T-cell (primary cell): ENCODE data around the gene MAP4K1. TPM values are rescaled to one million over a fixed set of nuclear protein-coding genes. Genes with fewer than 3 reads are reported as not detected.
A peak's percentile ranks its signal among the peaks of the same experiment; 100 is the strongest.

ENCODE experiments used
- ATAC-seq, 4 experiments: fragments of 200-7000 bp in 3 of 4; fragments of 150-1000 bp in 1 of 4; cut with Tn5 transposase; replicated peaks in 1 of 4; 1 replicate in 3 of 4; 2 replicates in 1 of 4; pipeline ENCODE4 v1.10.0; 2021; ENCODE audit warnings: moderate library complexity in 3 of 4, mild to moderate bottlenecking in 2 of 4, moderate number of reproducible peaks in 1 of 4
- CTCF ChIA-PET, 2 donors: fragments of 300-600 bp; sonication (Branson Sonifier 250); formaldehyde crosslinking; loops; one replicate each; lab custom pipeline; 2022; ENCODE audit warnings: antibody characterized with exemption in 2 of 2; lab: Charles Lee
- POLR2A ChIA-PET, 2 donors: fragments of 300-600 bp; sonication (Branson Sonifier 250); formaldehyde crosslinking; loops; one replicate each; lab custom pipeline; 2022; ENCODE audit warnings: antibody characterized with exemption in 2 of 2; lab: Charles Lee
- DNase-seq, 35 experiments: peaks; one replicate each; pipeline versions ENCODE4 v3.0.0 to v3.0.0-alpha.2; 2013 to 2023
- H3K27ac ChIP-seq: one replicate; pipeline ENCODE4 v1.5.1; 2013; ENCODE audit warnings: low read length
- H3K27me3 ChIP-seq, 2 experiments: replicated peaks in 1 of 2; 1 replicate in 1 of 2; 2 replicates in 1 of 2; pipeline versions ENCODE4 v1.6.1 to v1.7.0; 2013; ENCODE audit warnings: low read length in 1 of 2, mixed read lengths in 1 of 2; ENCODE audit not compliant: control insufficient read depth in 2 of 2, insufficient read depth in 2 of 2; ENCODE audit errors: extremely low read depth in 1 of 2
- H3K36me3 ChIP-seq, 2 donors: 1 replicate in 1 of 2; 2 replicates in 1 of 2; pipeline versions ENCODE4 v1.6.1 to v1.7.0; 2013; ENCODE audit warnings: low read length in 1 of 2; ENCODE audit not compliant: control insufficient read depth in 2 of 2, insufficient read depth in 1 of 2; ENCODE audit errors: extremely low read depth in 1 of 2
- H3K4me1 ChIP-seq, 2 experiments: 1 replicate in 1 of 2; 2 replicates in 1 of 2; pipeline versions ENCODE4 v1.6.1 to v1.7.0; 2013; ENCODE audit warnings: low read length in 2 of 2, mixed read lengths in 1 of 2; ENCODE audit not compliant: insufficient read depth in 2 of 2, control insufficient read depth in 1 of 2; ENCODE audit errors: extremely low read depth in 1 of 2
- H3K4me3 ChIP-seq, 2 donors: 1 replicate in 1 of 2; 2 replicates in 1 of 2; pipeline versions ENCODE4 v1.5.1 to v1.7.0; 2013; ENCODE audit warnings: mild to moderate bottlenecking in 2 of 2, low read length in 1 of 2, moderate library complexity in 1 of 2; ENCODE audit not compliant: control insufficient read depth in 1 of 2; ENCODE audit errors: extremely low read depth in 1 of 2
- H3K9me3 ChIP-seq: 2 replicates; pipeline ENCODE4 v1.7.0; 2013
- H3K27ac Mint-ChIP-seq, 2 donors: one replicate each; pipeline ENCODE4 v1.8.0; 2020 to 2021; ENCODE audit warnings: mild to moderate bottlenecking in 2 of 2, mixed read lengths in 2 of 2
- H3K27me3 Mint-ChIP-seq, 2 donors: one replicate each; pipeline ENCODE4 v1.8.0; 2021 to 2022; ENCODE audit warnings: mixed read lengths in 2 of 2
- H3K36me3 Mint-ChIP-seq: one replicate; pipeline ENCODE4 v1.8.0; 2021; ENCODE audit warnings: mixed read lengths
- H3K4me1 Mint-ChIP-seq, 3 donors: one replicate each; pipeline ENCODE4 v1.8.0; 2020 to 2022; ENCODE audit warnings: mixed read lengths in 3 of 3, mild to moderate bottlenecking in 1 of 3
- H3K4me3 Mint-ChIP-seq, 3 donors: one replicate each; pipeline ENCODE4 v1.8.0; 2020 to 2022; ENCODE audit warnings: mild to moderate bottlenecking in 3 of 3, mixed read lengths in 3 of 3, moderate library complexity in 3 of 3
- H3K9me3 Mint-ChIP-seq, 3 donors: one replicate each; pipeline ENCODE4 v1.8.0; 2020 to 2022; ENCODE audit warnings: mixed read lengths in 3 of 3
- WGBS: methylation state at CpG from one replicate; pipeline ENCODE4 v1.1.5; 2013; ENCODE audit warnings: missing lambda C conversion rate; ENCODE audit not compliant: insufficient coverage; 5-methylcytosine and 5-hydroxymethylcytosine counted together
- total RNA-seq, 35 experiments: library from RNA in 6 of 35; stranded (reverse) in 6 of 35; fragments of 120-200 nt in 1 of 35; gene quantifications; one replicate each; pipeline versions ENCODE4 v1.2.1 to v1.2.4 and lab custom pipeline; 2013 to 2026

MAP4K1 gene
- total RNA-seq, 5 donors from 2014 or later (not counting 1 experiment from before 2014, with no cell fraction given): 243 to 417 (median 329) TPM

GRCh38 chr19:38664503-38665211 is 46.9 kb upstream of the MAP4K1 start:
- CTCF ChIA-PET: interaction anchor here in 1 of 2 donors (1.0 to 1.4 kb wide), 2 partner anchors 11 to 30 kb away, joined by 3 to 4 read pairs; no protein-coding TSS in a partner anchor
- peak overlapping the region in 1 of 2 donors; percentile 4 for H3K4me3 ChIP-seq
- POLR2A ChIA-PET: interaction anchor here in 1 of 2 donors (0.6 kb wide), 1 partner anchor 975 kb away, joined by 4 read pairs; no protein-coding TSS in a partner anchor
- peaks cover 0 to 29% of the 10 kb centered on the region in 2 experiments for H3K27me3 ChIP-seq
- H3K36me3 ChIP-seq: peaks cover 0 to 11% of the 10 kb centered on the region in 2 donors
- ATAC-seq: peak in 1 of 4 experiments; percentile 21
- H3K4me1 Mint-ChIP-seq: peaks cover 75 to 89% (median 82%) of the 10 kb centered on the region in 3 donors
- H3K27me3 Mint-ChIP-seq: peaks cover 0 to 6% of the 10 kb centered on the region in 2 donors
- H3K27ac ChIP-seq: peak overlapping the region; percentile 22
- peaks cover 16 to 93% of the 10 kb centered on the region in 2 experiments for H3K4me1 ChIP-seq
- H3K9me3 ChIP-seq: no peaks in the 10 kb centered on the region
- peaks cover 15% of the 10 kb centered on the region for H3K36me3 Mint-ChIP-seq
- H3K9me3 Mint-ChIP-seq: no peaks in the 10 kb centered on the region
- DNase-seq: no peak
- peak overlapping the region; percentile 46 to 66 for H3K27ac Mint-ChIP-seq
- WGBS: 43% methylated on average over 2 of the region's 7 CpGs
- H3K4me3 Mint-ChIP-seq: peak overlapping the region in 1 of 3 donors; percentile 27

GRCh38 chr19:38663957-38664502 is 46.3 kb upstream of the MAP4K1 start:
- H3K27ac Mint-ChIP-seq: peak overlapping the region; percentile 46 to 66
- peaks cover 70 to 89% (median 81%) of the 10 kb centered on the region in 3 donors for H3K4me1 Mint-ChIP-seq
- CTCF ChIA-PET: interaction anchor here in 1 of 2 donors (0.6 to 1.4 kb wide), 3 partner anchors 11 to 30 kb away, joined by 3 to 4 read pairs (median 4); no protein-coding TSS in a partner anchor
- 86% methylated on average over 13 of the region's 19 CpGs for whole genome bisulfite sequencing
- H3K4me3 ChIP-seq: no peak overlapping the region
- H3K27me3 Mint-ChIP-seq: peaks cover 0 to 6% of the 10 kb centered on the region in 2 donors
- ATAC-seq (peak in 2 of 4 experiments; percentile 42 to 71), DNase-seq (peak in 9 of 35 experiments; percentile 27 to 56 (median 36))
- peak overlapping the region; percentile 22 for H3K27ac ChIP-seq
- H3K9me3 Mint-ChIP-seq: no peaks in the 10 kb centered on the region
- H3K4me1 ChIP-seq: peaks cover 10 to 93% of the 10 kb centered on the region in 2 experiments
- POLR2A ChIA-PET: interaction anchor here in 1 of 2 donors (0.6 kb wide), 1 partner anchor 976 kb away, joined by 4 read pairs; no protein-coding TSS in a partner anchor
- H3K9me3 ChIP-seq: no peaks in the 10 kb centered on the region
- H3K4me3 Mint-ChIP-seq: peak overlapping the region in 1 of 3 donors; percentile 27
- peaks cover 0 to 29% of the 10 kb centered on the region in 2 experiments for H3K27me3 ChIP-seq
- H3K36me3 ChIP-seq: peaks cover 0 to 11% of the 10 kb centered on the region in 2 donors
- peaks cover 15% of the 10 kb centered on the region for H3K36me3 Mint-ChIP-seq

GRCh38 chr19:38663156-38663651 is 45.5 kb upstream of the MAP4K1 start:
- POLR2A ChIA-PET: no interaction called here
- peaks cover 10 to 92% of the 10 kb centered on the region in 2 experiments for H3K4me1 ChIP-seq
- ATAC-seq: no peak

GRCh38 chr19:38662537-38663155 is 44.9 kb upstream of the MAP4K1 start:
- no peak overlapping the region for H3K4me3 Mint-ChIP-seq
- Histone ChIP-seq H3K4me3 (no peak overlapping the region), H3K27ac (no peak overlapping the region), H3K4me1 (peaks cover 15 to 91% of the 10 kb centered on the region in 2 experiments), H3K27me3 (peaks cover 0 to 29% of the 10 kb centered on the region in 2 experiments), H3K36me3 (peaks cover 0 to 11% of the 10 kb centered on the region in 2 donors), H3K9me3 (no peaks in the 10 kb centered on the region)
- H3K4me1 Mint-ChIP-seq: peaks cover 68 to 88% (median 78%) of the 10 kb centered on the region in 3 donors
- DNase-seq: no peak
- WGBS: 100% methylated on average over 1 of the region's 7 CpGs
- ChIA-PET POLR2A (interaction anchor here in 1 of 2 donors (0.6 kb wide), 1 partner anchor 742 kb away, joined by 3 read pairs; no protein-coding TSS in a partner anchor), CTCF (interaction anchor here in 1 of 2 donors (0.6 kb wide), 1 partner anchor 191 kb away, joined by 3 read pairs; no protein-coding TSS in a partner anchor)
- peaks cover 15% of the 10 kb centered on the region for H3K36me3 Mint-ChIP-seq
- no peaks in the 10 kb centered on the region for H3K9me3 Mint-ChIP-seq
- ATAC-seq: no peak
- peaks cover under 1 to 6% of the 10 kb centered on the region in 2 donors for H3K27me3 Mint-ChIP-seq
- no peak overlapping the region for H3K27ac Mint-ChIP-seq

More at GRCh38 chr19:38663156-38663651, 45.5 kb upstream of the MAP4K1 start:
- no peak for DNase-seq
- H3K36me3 ChIP-seq: peaks cover 0 to 11% of the 10 kb centered on the region in 2 donors
- no peak overlapping the region for H3K27ac ChIP-seq
- Mint-ChIP-seq H3K9me3 (no peaks in the 10 kb centered on the region), H3K4me1 (peaks cover 68 to 88% (median 78%) of the 10 kb centered on the region in 3 donors), H3K27ac (peak overlapping the region in 1 of 2 donors; percentile 11), H3K36me3 (peaks cover 15% of the 10 kb centered on the region), H3K27me3 (peaks cover 0 to 6% of the 10 kb centered on the region in 2 donors), H3K4me3 (no peak overlapping the region)
- no peak overlapping the region for H3K4me3 ChIP-seq
- CTCF ChIA-PET: interaction anchor here in 1 of 2 donors (0.6 kb wide), 2 partner anchors 29 to 191 kb away, joined by 3 to 4 read pairs; no protein-coding TSS in a partner anchor
- 96% methylated on average over 20 of the region's 22 CpGs for WGBS
- no peaks in the 10 kb centered on the region for H3K9me3 ChIP-seq
- H3K27me3 ChIP-seq: peaks cover 0 to 29% of the 10 kb centered on the region in 2 experiments

GRCh38 chr19:38661996-38662395 is 44.2 kb upstream of the MAP4K1 start:
- no CpG with 5 or more reads among the region's 1 CpG for WGBS
- H3K36me3 ChIP-seq: peaks cover 0 to 11% of the 10 kb centered on the region in 2 donors
- DNase-seq (no peak), ATAC-seq (no peak)
- Mint-ChIP-seq H3K4me3 (no peak overlapping the region), H3K4me1 (peaks cover 70 to 88% (median 78%) of the 10 kb centered on the region in 3 donors), H3K36me3 (peaks cover 13% of the 10 kb centered on the region), H3K27me3 (peaks cover 3 to 6% of the 10 kb centered on the region in 2 donors), H3K27ac (no peak overlapping the region), H3K9me3 (no peaks in the 10 kb centered on the region)
- peaks cover 0 to 29% of the 10 kb centered on the region in 2 experiments for H3K27me3 ChIP-seq
- POLR2A ChIA-PET: interaction anchor here in 1 of 2 donors (0.6 kb wide), 1 partner anchor 743 kb away, joined by 3 read pairs; no protein-coding TSS in a partner anchor
- CTCF ChIA-PET: interaction anchor here in 1 of 2 donors (0.6 kb wide), 1 partner anchor 484 kb away, joined by 5 read pairs; no protein-coding TSS in a partner anchor
- no peaks in the 10 kb centered on the region for H3K9me3 ChIP-seq
- peaks cover 16 to 90% of the 10 kb centered on the region in 2 experiments for H3K4me1 ChIP-seq
- no peak overlapping the region for H3K4me3 ChIP-seq
- no peak overlapping the region for H3K27ac ChIP-seq
